Stomach (tissue), 9 donors: Measurements from ENCODE around the gene ZFP36L2. TPM values are rescaled to one million over a fixed set of nuclear protein-coding genes. Genes with fewer than 3 reads are reported as not detected.
A peak's percentile ranks its signal among the peaks of the same experiment; 100 is the strongest.

Source experiments
- DNase-seq, 2 donors: peaks; one replicate each; pipeline versions ENCODE4 v3.0.0 to v3.0.0-alpha.2; 2013 to 2019
- H3K27ac ChIP-seq, 5 donors: fragments of 200-600 bp in 4 of 5; sonication (generic) in 4 of 5; one replicate each; pipeline ENCODE4 v1.5.1; 2013 to 2019; ENCODE audit warnings: mild to moderate bottlenecking in 1 of 5, moderate library complexity in 1 of 5
- H3K27me3 ChIP-seq, 3 donors: fragments of 200-600 bp; sonication (generic); one replicate each; pipeline ENCODE4 v1.5.1; 2017 to 2019; ENCODE audit warnings: mixed run types in 1 of 3
- H3K36me3 ChIP-seq, 4 donors: fragments of 200-600 bp; sonication (generic); 1 replicate in 3 of 4; 2 replicates in 1 of 4; pipeline ENCODE4 v1.5.1; 2016 to 2019
- H3K4me1 ChIP-seq, 4 donors: fragments of 200-600 bp; sonication (generic); one replicate each; pipeline ENCODE4 v1.5.1; 2016 to 2019
- H3K4me3 ChIP-seq, 4 donors: fragments of 200-600 bp; sonication (generic) in 3 of 4; one replicate each; pipeline ENCODE4 v1.5.1; 2016 to 2019; ENCODE audit warnings: mild to moderate bottlenecking in 1 of 4
- H3K9me3 ChIP-seq, 4 donors: fragments of 200-600 bp; sonication (generic); one replicate each; pipeline ENCODE4 v1.5.1; 2016 to 2019
- EP300 ChIP-seq: sonication (generic); formaldehyde crosslinking; IDR thresholded peaks from one replicate; pipeline ENCODE4 v1.6.1; 2017; ENCODE audit warnings: antibody characterized with exemption
- POLR2A ChIP-seq, 4 donors: fragments of 450-650 bp; IDR thresholded peaks; one replicate each; pipeline ENCODE4 v1.6.1; 2016; ENCODE audit warnings: antibody characterized with exemption in 4 of 4, control low read depth in 2 of 4, mild to moderate bottlenecking in 1 of 4, moderate library complexity in 1 of 4
- POLR2AphosphoS5 ChIP-seq, 3 donors: sonication (generic); formaldehyde crosslinking; IDR thresholded peaks; one replicate each; pipeline ENCODE4 v1.6.1; 2016; ENCODE audit warnings: antibody characterized with exemption in 3 of 3
- WGBS, 5 donors: extraction: QIAGEN DNeasy Blood & Tissue Kit in 3 of 5; methylation state at CpG; one replicate each; pipeline versions ENCODE4 v1.1.5 to v1.1.7; 2013 to 2018; 5-methylcytosine and 5-hydroxymethylcytosine counted together
- intact Hi-C: fragments of 100-400 bp; cut with DNase I; formaldehyde crosslinking; loops from one replicate; pipeline ENCODE4 v1.15.1; 2023; ENCODE audit warnings: low total_unique reads
- polyA plus RNA-seq, 3 donors: library from polyadenylated mRNA; stranded (reverse); fragments of 200-250 nt; gene quantifications; one replicate each; pipeline ENCODE4 v1.2.3, GENCODE V29; 2013
- total RNA-seq, 5 donors: library from RNA; depleted of rRNA; stranded (reverse); fragments of >200 nt; gene quantifications; one replicate each; pipeline versions ENCODE4 v1.1.0 to v1.2.3, GENCODE V29; 2014 to 2016
- TF ChIP-seq, protein P1 (sequence below), 7 experiments: fragments of 450-650 bp in 4 of 7; fragments of 200-600 bp in 3 of 7; sonication (generic) in 3 of 7; IDR thresholded peaks; one replicate each; pipeline ENCODE4 v1.5.1; 2016 to 2019; ENCODE audit warnings: antibody characterized with exemption in 7 of 7, control low read depth in 2 of 7, mild to moderate bottlenecking in 1 of 7
- donor health status: healthy with polysubstance abuse.
- donor health status: Bipolar disorder and iron deficiency.
- donor health status: healthy.

Gene ZFP36L2
- total and polyA plus RNA-seq, 8 donors = 43.7 to 189 (median 74.1) TPM

DNA sequence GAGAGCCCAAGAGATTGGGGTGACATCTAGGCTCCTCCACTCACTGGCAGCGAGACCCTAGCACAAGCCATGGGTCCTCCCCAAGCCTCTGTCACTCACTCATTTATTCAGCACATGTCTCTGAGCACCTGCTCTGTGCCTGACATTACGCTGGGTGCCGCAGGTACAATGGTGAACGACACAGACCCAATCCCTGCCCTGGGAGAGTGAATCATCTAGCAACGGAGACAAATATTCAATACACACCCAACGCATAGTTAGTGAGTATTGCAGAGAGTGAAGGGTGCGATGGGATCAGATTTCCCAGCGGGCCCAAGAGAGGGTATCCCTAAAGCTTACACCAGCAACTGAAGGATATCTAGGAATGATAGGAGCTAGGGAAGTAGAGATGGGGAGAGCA is 45.5 kb downstream of the ZFP36L2 start:
- Histone ChIP-seq H3K4me3 (no peak overlapping the region), H3K27me3 (no peaks in the 10 kb centered on the region), H3K9me3 (no peaks in the 10 kb centered on the region), H3K36me3 (no peaks in the 10 kb centered on the region), H3K27ac (peak overlapping the region in 2 of 5 donors; percentile 86 to 90), H3K4me1 (peaks cover 26 to 50% (median 34%) of the 10 kb centered on the region in 4 donors)
- 89 to 98% (median 96%) methylated on average over 8 of the region's 8 CpGs for WGBS, 5 donors
- DNase-seq = no peak
- TF ChIP-seq EP300 = no peak
- TF ChIP-seq POLR2AphosphoS5 (IDR thresholded peaks at IDR 0.05) = no peak
- TF ChIP-seq, protein P1, sequence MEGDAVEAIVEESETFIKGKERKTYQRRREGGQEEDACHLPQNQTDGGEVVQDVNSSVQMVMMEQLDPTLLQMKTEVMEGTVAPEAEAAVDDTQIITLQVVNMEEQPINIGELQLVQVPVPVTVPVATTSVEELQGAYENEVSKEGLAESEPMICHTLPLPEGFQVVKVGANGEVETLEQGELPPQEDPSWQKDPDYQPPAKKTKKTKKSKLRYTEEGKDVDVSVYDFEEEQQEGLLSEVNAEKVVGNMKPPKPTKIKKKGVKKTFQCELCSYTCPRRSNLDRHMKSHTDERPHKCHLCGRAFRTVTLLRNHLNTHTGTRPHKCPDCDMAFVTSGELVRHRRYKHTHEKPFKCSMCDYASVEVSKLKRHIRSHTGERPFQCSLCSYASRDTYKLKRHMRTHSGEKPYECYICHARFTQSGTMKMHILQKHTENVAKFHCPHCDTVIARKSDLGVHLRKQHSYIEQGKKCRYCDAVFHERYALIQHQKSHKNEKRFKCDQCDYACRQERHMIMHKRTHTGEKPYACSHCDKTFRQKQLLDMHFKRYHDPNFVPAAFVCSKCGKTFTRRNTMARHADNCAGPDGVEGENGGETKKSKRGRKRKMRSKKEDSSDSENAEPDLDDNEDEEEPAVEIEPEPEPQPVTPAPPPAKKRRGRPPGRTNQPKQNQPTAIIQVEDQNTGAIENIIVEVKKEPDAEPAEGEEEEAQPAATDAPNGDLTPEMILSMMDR (IDR thresholded peaks at IDR 0.05) = no peak
- TF ChIP-seq POLR2A (IDR thresholded peaks at IDR 0.05) = no peak
- intact Hi-C loops = no loop called here

DNA sequence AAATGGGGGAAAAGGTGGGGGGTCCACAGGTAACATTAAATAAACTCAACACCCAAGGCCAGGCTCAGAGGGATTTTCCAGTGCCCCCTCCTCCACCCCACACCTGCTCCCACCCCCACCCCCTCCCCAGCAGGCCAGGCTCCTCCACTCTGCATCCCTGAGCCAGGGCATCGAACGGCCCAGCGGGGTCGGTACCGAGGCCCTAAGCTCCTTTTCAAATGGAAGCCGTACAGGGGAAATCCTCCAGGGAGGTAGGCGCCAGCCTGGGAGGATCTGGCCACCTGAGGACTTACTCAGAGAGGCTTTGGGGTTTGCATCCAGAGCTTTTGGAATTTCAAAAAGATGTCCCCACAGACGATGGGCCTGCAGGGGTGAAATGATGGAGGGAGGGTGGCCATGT is 46.5 kb downstream of the ZFP36L2 start:
- Histone ChIP-seq H3K27ac (peak overlapping the region in 4 of 5 donors; percentile 83 to 90 (median 87)), H3K27me3 (no peaks in the 10 kb centered on the region), H3K4me1 (peaks cover 26 to 56% (median 34%) of the 10 kb centered on the region in 4 donors), H3K9me3 (peaks cover 0 to 8% (median 4%) of the 10 kb centered on the region in 4 donors), H3K36me3 (no peaks in the 10 kb centered on the region), H3K4me3 (no peak overlapping the region)
- TF ChIP-seq, protein P1 (IDR thresholded peaks at IDR 0.05) = no peak
- no peak for TF ChIP-seq EP300
- TF ChIP-seq POLR2A (IDR thresholded peaks at IDR 0.05) = no peak
- intact Hi-C loops = no loop called here
- WGBS, 5 donors = 84 to 96% (median 87%) methylated on average over 5 to 8 of the region's 8 CpGs
- DNase-seq = no peak

DNA sequence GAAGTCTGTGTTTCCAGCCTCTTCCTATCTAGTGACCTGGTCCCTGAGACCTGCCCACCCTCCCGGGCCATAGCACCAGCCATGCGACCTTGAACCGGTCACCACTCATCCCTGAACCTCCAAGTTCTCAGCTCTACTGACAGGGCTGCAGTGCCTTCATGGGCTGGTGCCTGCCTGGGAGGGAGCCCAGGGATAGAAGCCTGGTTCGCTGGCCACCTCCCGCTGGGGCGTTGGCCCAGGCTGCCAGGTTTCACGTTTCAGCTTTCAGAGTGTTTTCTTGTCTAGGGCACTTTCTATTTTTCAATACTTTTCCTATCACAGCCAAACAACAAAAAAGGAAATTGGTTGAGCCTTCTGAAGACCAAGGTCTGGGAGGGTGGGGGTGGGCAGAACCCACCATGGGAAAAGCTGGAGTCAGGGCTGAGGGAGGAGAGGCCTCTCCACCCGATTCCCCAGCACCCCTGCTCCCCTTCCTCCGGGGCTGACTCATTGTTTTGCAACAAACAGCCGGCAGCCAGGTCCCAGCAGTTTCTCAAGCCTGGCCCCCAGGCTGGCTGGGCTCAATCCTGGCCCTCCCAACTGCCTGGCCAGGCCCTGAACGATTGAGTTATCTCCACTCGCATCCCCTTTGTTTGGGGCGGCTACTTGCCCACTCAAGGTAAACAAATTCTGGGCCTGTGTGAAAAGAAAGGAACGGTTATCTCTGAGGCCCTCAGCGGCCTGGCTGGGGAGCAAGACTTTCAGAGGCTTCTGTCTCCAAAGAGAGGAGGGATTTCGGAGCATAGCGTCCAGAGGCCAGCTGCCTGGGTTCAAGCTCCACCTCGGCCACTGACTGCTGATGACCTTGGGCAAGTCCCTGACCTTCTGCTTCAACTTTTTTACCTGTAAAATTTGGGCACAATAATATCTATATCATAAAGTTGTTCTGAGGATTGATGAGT is 47.5 kb downstream of the ZFP36L2 start:
- TF ChIP-seq EP300 (no peak), POLR2A (IDR thresholded peaks at IDR 0.05) (no peak), POLR2AphosphoS5 (IDR thresholded peaks at IDR 0.05) (peak in 2 of 3 donors; percentile 17 to 63)
- TF ChIP-seq, protein P1 (IDR thresholded peaks at IDR 0.05) = no peak
- H3K36me3 ChIP-seq = no peaks in the 10 kb centered on the region
- no peaks in the 10 kb centered on the region for H3K27me3 ChIP-seq
- peak overlapping the region; percentile 83 to 91 (median 88) for H3K27ac ChIP-seq
- DNase-seq = peak; percentile 81 to 93
- H3K9me3 ChIP-seq = peaks cover 0 to 16% (median 5%) of the 10 kb centered on the region in 4 donors
- intact Hi-C loops = no loop called here
- H3K4me1 ChIP-seq = peaks cover 26 to 63% (median 36%) of the 10 kb centered on the region in 4 donors
- WGBS, 5 donors = 13 to 28% (median 20%) methylated on average over 18 of the region's 18 CpGs
- H3K4me3 ChIP-seq = no peak overlapping the region

DNA sequence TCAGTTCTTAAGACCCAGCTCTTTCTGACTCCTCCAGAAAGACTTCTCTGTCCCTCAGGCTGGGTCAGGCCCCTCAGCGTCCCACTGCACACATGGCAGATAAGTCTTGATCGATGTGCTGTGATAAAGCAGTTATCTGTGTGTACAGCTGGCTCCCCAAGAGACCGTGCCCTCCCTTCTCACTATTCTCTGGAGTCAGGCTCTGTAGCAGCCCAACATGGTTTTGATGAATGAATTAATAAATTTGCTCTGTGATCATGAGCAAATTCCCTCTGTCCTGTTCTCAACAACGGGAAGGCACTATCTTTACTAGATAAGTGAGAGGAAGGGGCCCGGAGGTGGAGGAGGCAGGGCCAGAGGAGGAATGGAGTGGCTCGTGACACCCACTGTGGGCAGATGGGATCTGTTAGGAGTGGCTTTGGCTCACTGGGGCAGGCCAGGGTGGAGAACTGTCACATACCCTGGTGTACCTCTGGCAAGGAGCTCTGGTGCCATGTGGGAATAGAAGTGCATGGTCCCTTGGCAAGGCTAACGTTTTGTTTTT is 48.3 kb downstream of the ZFP36L2 start:
- Histone ChIP-seq H3K27ac (peak overlapping the region; percentile 83 to 91 (median 88)), H3K36me3 (no peaks in the 10 kb centered on the region), H3K4me3 (no peak overlapping the region), H3K4me1 (peaks cover 26 to 71% (median 36%) of the 10 kb centered on the region in 4 donors), H3K27me3 (no peaks in the 10 kb centered on the region), H3K9me3 (peaks cover 0 to 16% (median 5%) of the 10 kb centered on the region in 4 donors)
- 31 to 52% (median 40%) methylated on average over 7 of the region's 7 CpGs for WGBS, 5 donors
- intact Hi-C loops = no loop called here
- DNase-seq = no peak
- TF ChIP-seq, protein P1 (IDR thresholded peaks at IDR 0.05) = no peak
- TF ChIP-seq EP300 (no peak), POLR2A (IDR thresholded peaks at IDR 0.05) (no peak), POLR2AphosphoS5 (IDR thresholded peaks at IDR 0.05) (no peak)
